GM18907 (cell line): ENCODE results near the gene FOXJ3.

Source experiments
- ATAC-seq: cut with Tn5 transposase; IDR thresholded peaks from one replicate; pipeline ENCODE4 v1.9.1; 2021; ENCODE audit warnings: mild to moderate bottlenecking, moderate library complexity; ENCODE audit not compliant: unreplicated experiment

Gene FOXJ3

GRCh38 chr1:42148166-42148565 lies 186.9 kb downstream of the FOXJ3 start:
- ATAC-seq: no peak

DNA sequence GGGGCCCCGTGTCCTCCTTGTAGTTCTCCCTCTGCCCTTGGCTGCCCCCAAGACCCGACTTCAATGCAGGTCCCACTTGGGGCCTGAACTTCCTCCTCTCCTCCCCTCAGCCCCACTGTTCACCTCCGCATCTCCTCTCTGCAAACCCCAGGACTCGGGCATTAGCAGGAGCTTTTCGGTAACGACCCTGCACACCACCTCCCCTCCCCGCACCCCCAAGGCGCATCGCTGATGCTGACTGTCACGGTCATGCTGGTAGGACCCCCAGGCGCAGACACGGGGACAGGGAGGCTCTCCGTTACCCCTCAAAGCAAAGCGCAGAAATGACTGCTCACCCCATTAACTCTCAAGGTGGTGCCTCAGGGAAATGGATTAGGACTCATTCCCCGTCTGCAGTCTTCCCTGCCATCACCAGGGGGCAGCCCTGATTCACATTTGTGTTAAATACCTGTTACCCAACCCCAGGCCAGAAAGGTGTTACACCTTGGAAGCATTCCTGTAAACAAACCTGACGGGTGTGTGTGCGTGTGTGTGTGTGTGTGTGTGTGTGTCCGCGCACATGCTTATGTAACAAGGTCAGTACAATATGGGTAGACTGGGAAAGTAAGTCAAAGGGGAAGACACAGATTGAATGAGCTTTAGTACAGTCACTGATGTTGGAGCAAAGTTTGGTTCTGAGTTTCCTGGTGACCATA lies 188.3 kb downstream of the FOXJ3 start:
- no peak for ATAC-seq

- ATAC-seq: no peak
Measured at GRCh38 chr1:42145764-42146625, 189.0 kb downstream of the FOXJ3 start.

DNA sequence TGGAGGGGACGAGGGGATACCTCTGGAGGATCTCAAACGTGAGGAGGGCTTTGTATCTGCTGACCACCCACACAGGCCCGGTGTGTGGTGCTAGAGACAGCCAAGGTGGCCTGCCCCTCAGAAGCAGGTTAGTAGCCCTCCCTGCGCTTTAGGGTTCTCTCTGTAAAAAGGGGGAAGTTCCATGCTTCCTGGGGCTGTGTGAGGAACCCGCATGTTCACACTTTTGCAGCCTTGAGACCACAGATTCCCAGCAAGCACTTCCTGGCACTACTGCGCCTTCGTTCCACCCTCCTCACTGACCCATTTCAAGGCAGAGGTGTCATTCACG lies 189.7 kb downstream of the FOXJ3 start:
- no peak for ATAC-seq

GRCh38 chr1:42144711-42145388 lies 190.2 kb downstream of the FOXJ3 start:
- no peak for ATAC-seq

- no peak for ATAC-seq
Measured at GRCh38 chr1:42143896-42144710, 190.9 kb downstream of the FOXJ3 start.

DNA sequence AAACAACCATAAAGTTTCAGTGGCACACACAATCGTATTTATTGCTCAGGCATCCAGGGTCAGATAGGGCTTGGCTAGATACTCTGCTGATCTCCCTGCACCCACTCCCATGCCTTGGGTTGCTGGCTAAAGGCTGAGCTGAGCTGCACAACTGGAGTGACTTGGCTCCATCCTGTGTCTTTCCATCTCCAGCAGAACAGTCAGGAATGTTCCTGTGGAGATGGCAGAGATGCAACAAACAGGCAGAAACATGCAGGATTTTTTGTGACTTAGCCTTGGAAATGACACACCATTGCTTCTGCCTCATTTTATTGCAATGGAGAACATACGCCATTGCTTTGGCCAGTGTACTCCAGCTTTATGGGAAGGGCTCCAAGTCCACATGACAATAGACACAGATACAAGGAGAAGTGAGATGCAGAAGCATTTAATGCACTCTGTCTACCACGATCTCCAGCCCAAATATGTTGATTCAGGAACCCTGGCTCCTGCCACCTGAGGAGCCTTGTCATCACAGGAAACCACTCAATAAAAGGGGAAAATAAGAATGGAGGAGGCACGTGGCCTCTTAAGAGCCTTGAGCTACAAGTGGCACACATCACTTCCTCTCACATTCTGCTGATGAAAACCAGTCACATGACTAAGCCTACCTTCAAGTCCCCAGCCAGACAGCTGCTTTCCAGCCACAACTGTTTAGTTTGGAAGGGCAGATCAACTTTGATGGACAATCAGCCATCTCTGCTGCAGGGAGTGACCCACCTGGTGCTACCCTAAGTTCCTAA lies 191.9 kb downstream of the FOXJ3 start:
- ATAC-seq: no peak

- ATAC-seq: no peak
Measured at GRCh38 chr1:42141978-42142377, 193.1 kb downstream of the FOXJ3 start.

DNA sequence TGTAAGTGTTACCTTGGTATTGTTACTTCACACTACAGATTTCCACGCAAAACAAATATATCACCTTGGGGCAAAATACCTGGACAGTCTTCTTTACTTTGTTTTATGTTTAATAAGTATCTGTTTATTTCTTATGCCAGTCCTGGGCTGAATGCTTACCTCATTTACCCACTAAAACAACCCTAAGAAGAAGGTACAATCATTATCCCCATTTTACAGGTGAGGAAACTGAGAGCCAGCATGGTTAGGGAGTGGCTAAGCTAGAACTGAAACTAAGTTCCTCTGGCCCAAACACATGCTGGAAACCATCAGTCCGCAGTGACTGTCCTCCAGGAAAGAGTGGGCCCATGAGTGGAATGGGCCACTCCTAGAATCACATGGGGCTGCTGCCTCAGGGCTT lies 194.8 kb downstream of the FOXJ3 start:
- no peak for ATAC-seq

DNA sequence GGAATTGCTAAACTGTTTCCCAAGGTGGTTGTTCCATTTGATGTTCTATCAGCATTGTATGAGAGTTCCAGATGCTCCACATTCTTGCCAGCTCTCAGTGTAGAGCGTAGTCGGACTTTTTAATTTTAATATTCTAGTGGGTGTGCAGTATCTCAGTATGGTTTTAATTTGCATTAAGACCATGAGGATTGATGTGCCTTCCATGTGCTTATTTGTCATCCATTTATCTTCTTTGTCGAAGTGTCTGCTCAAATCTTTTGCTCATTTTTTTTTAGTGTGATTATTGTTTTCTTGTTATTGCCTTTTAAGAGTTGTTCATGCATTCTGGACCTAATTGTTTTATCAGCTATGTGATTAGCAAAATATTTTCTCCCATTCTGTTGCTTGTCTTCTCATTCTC lies 195.6 kb downstream of the FOXJ3 start:
- no peak for ATAC-seq

DNA sequence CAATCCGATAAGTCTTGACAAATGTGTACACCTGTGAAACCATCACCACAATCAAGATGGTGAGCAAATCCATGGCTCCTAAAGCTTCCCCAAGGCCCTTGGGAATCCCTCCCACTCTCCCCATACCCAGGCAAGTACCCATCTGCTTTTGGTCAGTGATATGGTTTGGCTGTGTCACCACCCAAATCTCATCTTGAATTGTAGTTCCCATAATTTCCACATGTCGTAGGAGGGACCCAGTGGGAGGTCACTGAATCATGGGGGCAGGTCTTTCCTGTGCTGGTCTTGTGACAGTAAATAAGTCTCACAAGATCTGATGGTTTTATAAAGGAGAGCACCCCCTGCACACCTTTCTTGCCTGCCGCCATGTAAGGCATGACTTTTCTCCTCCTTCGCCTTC lies 196.4 kb downstream of the FOXJ3 start:
- no peak for ATAC-seq

DNA sequence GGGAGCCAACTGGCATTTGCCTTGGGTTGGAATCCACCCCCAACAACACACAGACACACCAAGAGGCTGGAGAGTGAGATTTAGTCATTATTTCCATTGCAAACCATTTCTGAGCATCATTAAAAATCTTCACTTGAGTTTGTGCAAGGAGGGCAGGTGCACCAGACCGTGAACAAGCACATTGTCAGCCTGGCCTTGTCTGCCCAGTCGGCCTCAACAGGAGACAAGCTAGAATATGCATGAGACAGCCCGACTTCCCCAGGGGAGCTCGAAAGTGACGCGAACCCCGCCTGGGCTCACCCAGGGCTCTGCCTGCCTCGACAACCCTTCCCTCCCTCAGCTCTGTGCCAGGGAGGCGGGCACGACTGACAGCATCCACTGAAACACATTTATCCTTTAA lies 197.3 kb downstream of the FOXJ3 start:
- no peak for ATAC-seq

GRCh38 chr1:42136466-42136865 lies 198.6 kb downstream of the FOXJ3 start:
- ATAC-seq: no peak

GRCh38 chr1:42135426-42135825 lies 199.6 kb downstream of the FOXJ3 start:
- ATAC-seq: no peak

DNA sequence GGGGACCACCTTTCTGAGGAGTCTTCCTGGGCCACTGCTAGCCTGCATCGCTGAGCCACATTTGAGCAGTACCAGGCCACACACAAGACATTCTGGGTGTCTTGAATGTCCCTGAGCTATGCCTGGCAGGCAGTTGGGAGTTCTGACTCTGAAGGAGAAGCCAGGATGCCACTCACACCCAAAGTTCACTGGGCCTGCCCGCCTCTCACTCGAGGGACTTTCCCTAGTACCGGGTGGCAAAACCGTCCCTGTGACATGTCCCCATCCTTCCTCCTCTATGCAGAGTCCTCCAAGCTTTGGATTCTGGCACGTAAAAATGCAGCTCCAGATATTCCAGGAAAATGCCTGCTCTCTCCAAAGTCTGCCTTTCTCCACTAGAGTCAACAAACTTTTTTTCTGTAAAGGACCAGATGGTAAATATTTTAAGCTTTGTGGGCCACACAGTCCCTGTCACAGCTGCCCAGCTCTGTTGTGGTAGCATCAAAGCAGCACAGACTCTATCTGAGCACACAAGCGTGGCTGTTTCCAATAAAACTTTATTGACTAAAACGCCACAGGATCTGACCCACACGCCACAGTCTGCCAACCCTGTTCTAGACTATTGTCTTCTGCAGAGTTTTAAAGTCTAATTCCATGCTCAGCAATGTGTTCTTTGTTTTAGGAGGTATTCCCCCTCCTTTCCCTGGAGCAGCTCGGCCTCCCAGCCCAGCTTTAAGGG lies 201.1 kb downstream of the FOXJ3 start:
- ATAC-seq: no peak

GRCh38 chr1:42133390-42133789 lies 201.6 kb downstream of the FOXJ3 start:
- no peak for ATAC-seq

DNA sequence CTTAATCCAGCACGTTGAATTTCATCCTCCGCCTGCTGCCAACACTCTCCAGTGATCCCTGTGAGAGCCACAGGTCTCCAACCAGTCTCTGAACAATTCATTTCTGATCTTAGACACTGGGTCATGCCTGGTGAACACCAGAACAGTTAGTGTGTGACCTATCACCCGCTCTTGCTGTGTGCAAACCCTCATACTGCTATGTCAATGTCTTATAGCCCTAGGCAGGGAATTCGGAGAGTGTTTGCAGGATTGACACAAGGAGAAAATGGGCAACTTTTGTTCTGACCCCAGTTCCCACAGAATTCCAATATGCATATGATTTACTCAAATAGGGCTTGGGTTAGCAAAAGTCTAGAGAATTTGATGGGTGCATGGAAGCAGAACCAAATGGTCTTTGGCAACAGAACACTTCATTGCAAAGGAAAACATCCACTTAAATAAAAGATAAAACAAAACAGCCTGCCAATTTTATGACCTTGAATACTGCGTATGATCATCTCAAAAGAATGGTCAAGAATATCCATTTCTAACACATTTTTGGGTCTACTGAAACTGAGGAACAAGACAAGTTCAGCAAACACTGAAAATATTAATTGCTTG lies 204.9 kb downstream of the FOXJ3 start:
- ATAC-seq: no peak

DNA sequence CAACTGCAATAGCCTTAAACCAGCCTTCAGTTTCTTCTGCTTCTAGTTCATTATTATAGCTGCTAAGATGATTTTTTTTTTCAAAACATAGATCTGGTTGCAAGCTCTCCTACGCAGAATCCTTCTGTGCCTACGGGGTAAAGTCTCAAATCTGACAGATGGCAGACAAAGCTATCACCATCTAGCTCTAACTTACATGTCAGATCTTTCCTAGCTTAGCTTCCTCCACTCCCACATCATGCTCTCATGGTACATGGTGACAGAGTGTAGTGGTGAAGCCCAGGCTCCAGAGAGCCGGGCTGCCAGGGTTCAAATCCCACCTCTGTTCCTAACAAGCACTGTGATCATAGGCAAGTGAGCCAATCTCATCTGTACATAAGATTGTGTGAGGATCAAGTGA lies 206.1 kb downstream of the FOXJ3 start:
- ATAC-seq: no peak

DNA sequence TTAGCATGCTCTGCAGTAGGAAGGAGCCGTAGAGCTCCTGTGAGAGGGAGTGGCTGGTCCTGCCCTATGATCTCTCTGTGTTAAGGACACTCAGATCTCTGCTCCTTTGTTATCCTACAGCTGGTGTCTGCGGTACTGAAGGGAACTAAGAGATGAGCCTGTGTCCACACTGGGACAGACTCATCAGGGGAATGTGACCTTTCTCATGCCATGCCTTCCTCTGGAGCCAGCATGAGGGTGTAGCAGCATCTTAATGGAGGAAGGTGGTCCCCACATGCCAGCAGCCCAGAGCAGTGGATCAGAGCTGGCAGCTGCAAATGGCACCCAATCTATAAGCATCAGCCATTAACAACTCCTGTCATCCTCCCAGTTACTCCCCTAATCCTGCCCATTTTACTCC lies 206.5 kb downstream of the FOXJ3 start:
- ATAC-seq: no peak
